ENCODE measurements around the gene CCDC144A.
A peak's percentile ranks its signal among the peaks of the same experiment; 100 is the strongest.
"Not testable (repeated sequence)": the region's sequence is repeated elsewhere in the genome, so short reads cannot be mapped to it uniquely, and the experiment has no call there.

Gene CCDC144A, protein sequence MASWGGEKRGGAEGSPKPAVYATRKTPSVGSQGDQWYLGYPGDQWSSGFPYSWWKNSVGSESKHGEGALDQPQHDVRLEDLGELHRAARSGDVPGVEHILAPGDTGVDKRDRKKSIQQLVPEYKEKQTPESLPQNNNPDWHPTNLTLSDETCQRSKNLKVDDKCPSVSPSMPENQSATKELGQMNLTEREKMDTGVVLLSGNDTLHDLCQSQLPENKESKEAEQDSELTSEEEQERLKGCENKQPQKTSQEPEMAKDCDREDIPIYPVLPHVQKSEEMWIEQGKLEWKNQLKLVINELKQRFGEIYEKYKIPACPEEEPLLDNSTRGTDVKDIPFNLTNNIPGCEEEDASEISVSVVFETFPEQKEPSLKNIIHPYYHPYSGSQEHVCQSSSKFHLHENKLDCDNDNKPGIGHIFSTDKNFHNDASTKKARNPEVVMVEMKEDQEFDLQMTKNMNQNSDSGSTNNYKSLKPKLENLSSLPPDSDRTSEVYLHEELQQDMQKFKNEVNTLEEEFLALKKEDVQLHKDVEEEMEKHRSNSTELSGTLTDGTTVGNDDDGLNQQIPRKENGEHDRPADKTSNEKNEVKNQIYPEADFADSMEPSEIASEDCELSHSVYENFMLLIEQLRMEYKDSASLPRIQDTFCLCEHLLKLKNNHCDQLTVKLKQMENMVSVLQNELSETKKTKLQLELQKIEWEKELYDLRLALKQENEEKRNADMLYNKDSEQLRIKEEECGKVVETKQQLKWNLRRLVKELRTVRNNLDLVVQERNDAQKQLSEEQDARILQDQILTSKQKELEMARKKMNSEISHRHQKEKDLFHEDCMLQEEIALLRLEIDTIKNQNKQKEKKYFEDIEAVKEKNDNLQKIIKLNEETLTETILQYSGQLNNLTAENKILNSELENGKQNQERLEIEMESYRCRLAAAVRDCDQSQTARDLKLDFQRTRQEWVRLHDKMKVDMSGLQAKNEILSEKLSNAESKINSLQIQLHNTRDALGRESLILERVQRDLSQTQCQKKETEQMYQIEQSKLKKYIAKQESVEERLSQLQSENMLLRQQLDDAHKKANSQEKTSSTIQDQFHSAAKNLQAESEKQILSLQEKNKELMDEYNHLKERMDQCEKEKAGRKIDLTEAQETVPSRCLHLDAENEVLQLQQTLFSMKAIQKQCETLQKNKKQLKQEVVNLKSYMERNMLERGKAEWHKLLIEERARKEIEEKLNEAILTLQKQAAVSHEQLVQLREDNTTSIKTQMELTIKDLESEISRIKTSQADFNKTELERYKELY (N-terminal part only)

DNA sequence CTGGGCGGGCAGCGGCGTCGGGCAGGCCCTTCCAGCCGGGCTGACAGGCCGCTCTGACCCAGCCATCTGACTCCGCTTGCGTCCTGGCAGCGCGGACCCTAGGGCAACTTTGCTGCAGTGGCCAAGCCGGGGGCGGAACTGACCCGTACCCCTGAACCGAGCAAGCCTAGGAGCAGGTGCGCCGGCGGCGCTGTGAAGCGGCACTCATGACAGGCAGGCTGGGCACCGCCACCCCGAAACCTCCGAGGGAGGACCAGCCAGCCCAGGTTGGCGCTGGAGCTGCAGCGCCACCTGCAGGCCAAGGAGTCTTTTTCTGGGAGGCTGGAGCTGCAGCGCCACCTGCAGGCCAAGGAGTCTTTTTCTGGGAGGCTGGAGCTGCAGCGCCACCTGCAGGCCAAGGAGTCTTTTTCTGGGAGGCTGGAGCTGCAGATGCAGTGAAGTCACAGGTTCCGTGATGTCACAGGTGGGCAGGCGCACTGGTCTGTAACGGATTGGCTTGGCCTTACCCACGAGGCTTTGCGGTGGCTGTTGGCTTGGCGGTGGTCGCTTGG is at the start of gene CCDC144A:
CCDC144A (plus strand) TSS at position 511 of the 551 bp plus-strand sequence. CDS start 160 bp downstream, outside the sequence.
- DNase-seq, result peak; percentile 54

DNA sequence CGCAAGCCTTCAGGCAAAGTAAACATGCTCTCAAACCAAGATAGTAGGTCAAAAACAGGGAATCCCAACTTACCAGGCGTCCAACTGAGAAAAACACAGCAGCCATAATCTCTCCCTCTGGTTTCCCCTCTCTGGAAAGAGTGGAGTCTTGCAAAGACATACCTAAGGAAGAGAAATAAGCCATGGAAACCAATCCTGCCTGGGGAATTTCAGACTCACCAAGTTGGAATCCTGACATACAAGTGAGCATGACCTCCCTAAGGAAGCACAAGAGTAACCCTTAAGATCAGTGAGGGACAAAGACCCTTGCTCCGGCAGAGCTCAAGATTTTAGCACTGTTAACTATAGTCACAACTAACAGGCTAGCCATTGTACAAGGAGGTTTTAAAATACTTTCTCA is 40.5 kb upstream of the CCDC144A start:
- no peak for DNase-seq

- DNase-seq, result no peak
These were observed 37.8 kb upstream of the CCDC144A start for GRCh38 chr17:16652252-16652651.

GRCh38 chr17:16652847-16653366 is 37.1 kb upstream of the CCDC144A start:
- no peak for DNase-seq

DNA sequence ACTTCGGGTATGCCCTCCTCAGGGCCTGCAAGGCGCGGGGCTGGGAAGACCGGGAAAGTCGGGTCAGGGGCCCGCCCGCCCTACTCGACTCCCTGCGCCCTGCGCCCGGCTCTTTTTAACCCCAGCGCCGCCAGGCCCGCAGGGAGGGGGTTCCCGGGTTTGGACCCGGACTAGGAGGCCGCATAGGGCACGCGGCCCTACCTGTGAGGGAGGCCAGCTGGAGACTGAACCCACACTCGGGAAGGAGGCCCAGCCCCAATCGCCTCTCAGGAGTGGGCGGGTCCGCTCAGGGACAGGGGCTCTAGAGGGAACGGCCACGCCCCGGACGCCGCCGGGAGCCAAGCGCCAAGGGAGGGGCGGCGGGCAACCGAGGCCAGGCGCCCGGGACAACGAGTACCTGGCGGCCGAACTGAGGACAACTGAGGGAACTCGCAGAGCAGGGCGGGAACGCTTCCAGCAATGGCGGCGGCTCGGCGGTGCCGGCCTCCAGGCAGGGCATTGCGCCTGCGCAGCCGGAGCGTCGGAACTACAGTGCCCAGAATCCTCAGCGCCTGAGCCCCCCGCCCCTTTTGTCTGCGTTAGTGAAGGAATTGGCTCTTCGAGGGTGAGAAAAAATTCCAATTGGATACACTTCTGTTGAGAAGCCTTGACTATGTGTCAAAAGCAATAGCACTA is 36.5 kb upstream of the CCDC144A start, which contains the start of gene ZNF624:
ZNF624 (minus strand) TSS at position 484 of the 675 bp plus-strand sequence.
- peak; percentile 78 for DNase-seq

DNA sequence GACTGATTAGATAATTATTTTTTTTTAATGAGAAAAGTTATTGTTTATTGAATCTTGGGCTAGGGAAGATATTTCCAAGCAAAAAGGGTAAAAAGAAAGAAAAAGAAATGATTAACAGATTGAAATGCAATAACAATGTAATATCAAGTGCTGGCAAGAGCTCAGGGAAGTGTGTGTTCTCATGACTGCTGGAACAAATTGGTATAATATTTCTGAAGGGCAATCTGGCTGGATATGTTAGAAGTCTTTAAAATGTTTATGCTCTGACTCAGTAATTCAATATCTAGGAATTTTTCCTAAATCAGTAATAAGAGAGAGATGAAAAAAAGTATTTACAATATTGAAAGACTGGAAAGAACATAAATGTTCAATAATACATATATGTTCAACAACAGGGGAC is 28.8 kb upstream of the CCDC144A start:
- DNase-seq, result no peak

- no peak for DNase-seq
These were observed 27.1 kb upstream of the CCDC144A start for GRCh38 chr17:16662936-16663335.

DNA sequence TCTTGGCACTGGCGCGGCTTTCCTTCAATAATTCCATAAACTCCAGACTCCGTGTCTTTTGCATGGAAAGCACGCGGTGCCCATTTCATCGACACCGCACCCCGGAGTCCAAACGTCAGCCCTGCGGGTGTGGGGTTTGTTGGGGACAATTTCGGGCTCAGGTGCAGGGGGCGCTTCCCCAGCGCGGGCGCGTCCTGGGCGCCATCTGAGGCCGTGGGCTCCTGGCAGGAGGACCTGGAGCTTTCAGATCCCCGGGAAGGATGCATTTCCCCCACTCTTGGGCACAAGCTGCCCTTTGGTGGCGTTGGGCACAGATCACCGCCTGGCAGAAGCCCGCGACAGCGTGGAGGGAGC is 23.5 kb upstream of the CCDC144A start:
- not testable (repeated sequence) for DNase-seq

GRCh38 chr17:16666907-16667636 is 23.0 kb upstream of the CCDC144A start:
- not testable (repeated sequence) for DNase-seq

GRCh38 chr17:16676676-16677268 is 13.3 kb upstream of the CCDC144A start:
- DNase-seq, result no peak

DNA sequence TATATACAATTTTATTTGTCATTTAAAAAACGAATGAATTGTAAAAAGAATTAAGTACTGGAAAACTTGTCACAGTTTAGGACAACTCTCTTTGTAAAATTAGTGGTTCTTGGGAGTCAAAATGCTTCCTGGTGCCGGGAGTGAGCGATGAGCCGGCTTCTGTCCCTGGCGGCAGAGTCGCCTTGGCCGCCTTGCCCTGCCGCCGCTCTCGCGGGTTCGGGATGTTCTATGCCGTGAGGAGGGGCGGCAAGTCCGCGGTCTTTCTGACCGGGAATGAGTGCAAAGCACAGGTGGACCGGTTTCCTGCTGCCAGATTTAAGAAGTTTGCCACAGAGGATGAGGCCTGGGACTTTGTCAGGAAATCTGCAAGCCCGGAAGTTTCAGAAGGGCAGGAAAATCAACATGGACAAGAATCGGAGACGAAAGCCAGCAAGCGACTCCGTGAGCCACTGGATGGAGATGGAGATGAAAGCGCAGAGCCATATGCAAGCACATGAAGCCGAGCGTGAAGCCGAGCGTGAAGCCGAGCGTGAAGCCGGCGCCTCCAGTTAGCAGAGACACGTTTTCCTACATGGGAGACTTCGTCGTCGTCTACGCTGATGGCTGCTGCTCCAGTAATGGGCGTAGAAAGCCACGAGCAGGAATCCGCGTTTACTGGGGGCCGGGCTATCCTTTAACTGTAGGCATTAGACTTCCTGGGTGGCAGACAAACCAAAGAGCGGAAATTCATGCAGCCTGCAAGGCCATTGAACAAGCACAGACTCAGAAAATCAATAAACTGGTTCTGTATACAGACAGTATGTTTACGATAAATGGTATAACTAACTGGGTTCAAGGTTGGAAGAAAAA is 6.5 kb upstream of the CCDC144A start:
- DNase-seq, result not testable (repeated sequence)

DNA sequence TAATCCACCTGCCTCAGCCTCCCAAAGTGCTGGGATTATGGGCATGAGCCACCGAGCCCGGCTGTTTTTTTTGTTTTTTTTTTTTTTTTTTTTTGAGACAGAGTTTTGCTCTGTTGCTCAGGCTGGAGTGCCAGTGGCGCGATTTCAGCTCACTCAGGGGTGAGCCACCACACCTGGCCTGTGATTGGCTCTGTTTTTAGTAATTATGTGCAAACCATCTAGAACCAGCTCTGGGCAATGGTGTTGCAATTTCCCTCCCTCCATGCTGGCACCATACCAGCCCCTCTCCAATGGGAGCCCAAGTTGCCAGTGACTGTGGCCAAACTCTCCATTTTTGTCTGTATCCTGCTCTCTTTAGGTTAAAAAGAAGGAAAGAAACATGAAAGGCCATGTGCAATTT is 4.0 kb upstream of the CCDC144A start:
- not testable (repeated sequence) for DNase-seq

- not testable (repeated sequence) for DNase-seq
These were observed 2.9 kb upstream of the CCDC144A start for GRCh38 chr17:16687151-16687550.

GRCh38 chr17:16690447-16690846 is 406 bp downstream of the CCDC144A start:
- DNase-seq, result not testable (repeated sequence)

- DNase-seq, result not testable (repeated sequence)
These were observed 7.6 kb downstream of the CCDC144A start for GRCh38 chr17:16697603-16698002.

- not testable (repeated sequence) for DNase-seq
These were observed 55.6 kb downstream of the CCDC144A start for GRCh38 chr17:16745492-16746203.

DNA sequence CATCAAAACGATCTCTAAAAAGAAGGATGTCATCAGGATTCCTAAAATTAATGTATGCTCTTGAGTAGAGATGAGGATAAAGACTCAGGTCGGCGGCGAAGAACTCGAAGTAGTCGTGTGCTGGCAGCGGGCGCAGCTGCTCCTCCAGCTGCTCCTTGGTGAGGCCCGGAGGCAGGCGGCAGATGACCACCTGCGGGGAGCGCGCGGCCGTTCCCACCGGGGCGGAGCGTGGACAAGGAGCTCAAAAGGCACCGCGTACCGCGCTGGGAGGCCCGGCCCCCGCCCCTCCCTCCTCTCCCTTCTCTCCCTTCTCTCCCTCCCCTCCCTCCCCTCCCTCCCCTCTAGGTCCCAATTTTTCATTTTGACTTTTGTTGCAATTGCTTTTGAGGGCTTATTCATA is 56.5 kb downstream of the CCDC144A start:
- DNase-seq, result not testable (repeated sequence)

DNA sequence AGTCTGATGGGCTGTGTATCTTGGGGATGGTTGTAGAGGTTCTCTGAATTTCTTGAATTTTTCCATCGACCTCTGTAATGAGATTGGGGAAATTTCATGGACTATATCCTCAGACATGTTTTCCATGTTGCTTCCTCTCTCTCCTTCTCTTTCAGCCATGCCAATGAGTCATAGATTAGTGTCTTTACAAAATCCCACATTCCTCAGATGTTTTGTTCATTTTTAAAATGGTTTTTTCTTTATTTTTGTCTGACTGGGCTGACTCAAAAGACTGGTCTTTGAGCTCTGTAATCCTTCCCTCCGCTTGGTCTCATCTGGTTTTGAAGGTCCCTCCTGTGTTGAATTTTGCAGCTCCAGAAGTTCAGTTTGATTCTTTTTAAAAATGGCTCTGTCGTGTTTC is 60.5 kb downstream of the CCDC144A start:
- not testable (repeated sequence) for DNase-seq

Measured in activated effector memory CD4-positive, alpha-beta T cell treated with Interleukin-2 at 50 U/mL for 16 hours (primary cell).